Panc1 (cell line): ENCODE data around the gene MRPL48.

Experiments used
- CTCF ChIP-seq: fragments of 450-650 bp; IDR thresholded peaks from 2 replicates; pipeline ENCODE4 v1.5.1; 2017; ENCODE audit warnings: mild to moderate bottlenecking
- POLR2AphosphoS5 ChIP-seq: IDR thresholded peaks from 2 replicates; pipeline ENCODE4 v1.6.1; 2012; ENCODE audit warnings: mild to moderate bottlenecking, low read depth, low read length, moderate library complexity
- SIN3A ChIP-seq: IDR thresholded peaks from 2 replicates; pipeline ENCODE4 v1.6.1; 2012; ENCODE audit warnings: low read depth, mild to moderate bottlenecking, low read length, moderate library complexity, borderline replicate concordance; ENCODE audit not compliant: insufficient read depth
- TCF7L2 ChIP-seq: IDR thresholded peaks from 2 replicates; pipeline ENCODE4 v1.6.1; 2011; ENCODE audit warnings: mild to moderate bottlenecking, low read depth, low read length, inconsistent platforms

- TF ChIP-seq CTCF (no peak), TCF7L2 (no peak), POLR2AphosphoS5 (no peak), SIN3A (no peak)
Measured at GRCh38 chr11:73795925-73796632, 8.4 kb downstream of the MRPL48 start.
